Raji (cell line): ENCODE results near the gene HOXD10.

Source experiments
- POLR2A ChIP-seq: IDR thresholded peaks from 2 replicates; pipeline ENCODE4 v1.6.1; 2011; ENCODE audit warnings: low read depth, low read length, control low read depth; ENCODE audit not compliant: insufficient read depth

HOXD10 gene

DNA sequence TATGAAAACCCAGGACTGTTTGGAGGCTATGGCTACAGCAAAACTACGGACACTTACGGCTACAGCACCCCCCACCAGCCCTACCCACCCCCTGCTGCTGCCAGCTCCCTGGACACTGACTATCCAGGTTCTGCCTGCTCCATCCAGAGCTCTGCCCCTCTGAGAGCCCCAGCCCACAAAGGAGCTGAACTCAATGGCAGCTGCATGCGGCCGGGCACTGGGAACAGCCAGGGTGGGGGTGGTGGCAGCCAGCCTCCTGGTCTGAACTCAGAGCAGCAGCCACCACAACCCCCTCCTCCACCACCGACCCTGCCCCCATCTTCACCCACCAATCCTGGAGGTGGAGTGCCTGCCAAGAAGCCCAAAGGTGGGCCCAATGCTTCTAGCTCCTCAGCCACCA is 52.6 kb downstream of the HOXD10 start:
- TF ChIP-seq POLR2A, result no peak
